Measurements from ENCODE around the gene MFSD11.
"Not testable (repeated sequence)": the region's sequence is repeated elsewhere in the genome, so short reads cannot be mapped to it uniquely, and the experiment has no call there.

MFSD11 gene

GRCh38 chr17:76709077-76709950, 28.6 kb upstream of the MFSD11 start:
- no peak for DNase-seq

- not testable (repeated sequence) for DNase-seq
Measured at GRCh38 chr17:76709951-76710862, 27.7 kb upstream of the MFSD11 start.

- DNase-seq: peak; percentile 58
Measured at GRCh38 chr17:76710863-76711611, 26.9 kb upstream of the MFSD11 start, which contains the start of gene MXRA7. MXRA7 (minus strand) TSS chr17:76710965; CDS start chr17:76710946, 19 bp downstream.

- DNase-seq: not testable (repeated sequence)
Measured at GRCh38 chr17:76712321-76712720, 25.6 kb upstream of the MFSD11 start.

GRCh38 chr17:76713765-76714164, 24.2 kb upstream of the MFSD11 start:
- DNase-seq: no peak

GRCh38 chr17:76714336-76714735, 23.6 kb upstream of the MFSD11 start:
- DNase-seq: no peak

- DNase-seq: peak; percentile 77
Measured at GRCh38 chr17:76714822-76715495, 23.0 kb upstream of the MFSD11 start.

- no peak for DNase-seq
Measured at GRCh38 chr17:76715496-76715830, 22.5 kb upstream of the MFSD11 start.

- DNase-seq: no peak
Measured at GRCh38 chr17:76716146-76716838, 21.6 kb upstream of the MFSD11 start.

GRCh38 chr17:76716839-76717215, 21.1 kb upstream of the MFSD11 start:
- DNase-seq: no peak

GRCh38 chr17:76718516-76718915, 19.4 kb upstream of the MFSD11 start:
- DNase-seq: no peak

GRCh38 chr17:76720211-76720610, 17.7 kb upstream of the MFSD11 start:
- no peak for DNase-seq

- no peak for DNase-seq
Measured at GRCh38 chr17:76720941-76721340, 17.0 kb upstream of the MFSD11 start.

- DNase-seq: no peak
Measured at GRCh38 chr17:76721463-76721862, 16.5 kb upstream of the MFSD11 start.

- DNase-seq: no peak
Measured at GRCh38 chr17:76722279-76722678, 15.6 kb upstream of the MFSD11 start.

GRCh38 chr17:76722977-76723376, 14.9 kb upstream of the MFSD11 start:
- not testable (repeated sequence) for DNase-seq

- DNase-seq: no peak
Measured at GRCh38 chr17:76723812-76724211, 14.1 kb upstream of the MFSD11 start.

GRCh38 chr17:76725580-76726230, 12.2 kb upstream of the MFSD11 start:
- peak; percentile 80 for DNase-seq

GRCh38 chr17:76726231-76726775, 11.6 kb upstream of the MFSD11 start, which contains the start of gene JMJD6:
JMJD6 (minus strand) TSS chr17:76726606; CDS start chr17:76726475, 131 bp downstream.
- DNase-seq: peak; percentile 94

Data from activated naive CD4-positive, alpha-beta T cell treated with anti-CD3 and anti-CD28 coated beads, Interleukin-2, amount 50 U/mL, for 16 hours (primary cell).